PFSK-1 (cell line): ENCODE results near the gene MYCBPAP.

Source experiments
- FOXP2 ChIP-seq: optimal IDR thresholded peaks from 2 replicates; pipeline ENCODE3; 2011; ENCODE audit warnings: borderline replicate concordance, control low read depth, inconsistent platforms; ENCODE audit not compliant: insufficient read depth; ENCODE audit errors: extremely low read length, extremely low read depth
- POLR2AphosphoS5 ChIP-seq: IDR thresholded peaks from 2 replicates; pipeline ENCODE4 v1.6.1; 2012; ENCODE audit warnings: low read depth, mild to moderate bottlenecking, control low read depth, low read length, moderate library complexity
- SIN3A ChIP-seq: IDR thresholded peaks from 2 replicates; pipeline ENCODE4 v1.6.1; 2012; ENCODE audit warnings: mild to moderate bottlenecking, low read length, moderate library complexity, borderline replicate concordance; ENCODE audit not compliant: insufficient read depth
- TAF1 ChIP-seq: IDR thresholded peaks from 2 replicates; pipeline ENCODE4 v1.6.1; 2012; ENCODE audit warnings: low read length, control low read depth, borderline replicate concordance; ENCODE audit not compliant: insufficient read depth
- TF ChIP-seq, protein P1 (sequence below), 2 experiments: IDR thresholded peaks; 2 replicates each; pipeline versions ENCODE4 v1.6.1 to v1.8.0; 2011 to 2012; ENCODE audit warnings: low read depth in 2 of 2, low read length in 2 of 2, control low read depth in 1 of 2, inconsistent platforms in 1 of 2, mild to moderate bottlenecking in 1 of 2, moderate library complexity in 1 of 2; ENCODE audit not compliant: insufficient read depth in 1 of 2

Gene MYCBPAP

DNA sequence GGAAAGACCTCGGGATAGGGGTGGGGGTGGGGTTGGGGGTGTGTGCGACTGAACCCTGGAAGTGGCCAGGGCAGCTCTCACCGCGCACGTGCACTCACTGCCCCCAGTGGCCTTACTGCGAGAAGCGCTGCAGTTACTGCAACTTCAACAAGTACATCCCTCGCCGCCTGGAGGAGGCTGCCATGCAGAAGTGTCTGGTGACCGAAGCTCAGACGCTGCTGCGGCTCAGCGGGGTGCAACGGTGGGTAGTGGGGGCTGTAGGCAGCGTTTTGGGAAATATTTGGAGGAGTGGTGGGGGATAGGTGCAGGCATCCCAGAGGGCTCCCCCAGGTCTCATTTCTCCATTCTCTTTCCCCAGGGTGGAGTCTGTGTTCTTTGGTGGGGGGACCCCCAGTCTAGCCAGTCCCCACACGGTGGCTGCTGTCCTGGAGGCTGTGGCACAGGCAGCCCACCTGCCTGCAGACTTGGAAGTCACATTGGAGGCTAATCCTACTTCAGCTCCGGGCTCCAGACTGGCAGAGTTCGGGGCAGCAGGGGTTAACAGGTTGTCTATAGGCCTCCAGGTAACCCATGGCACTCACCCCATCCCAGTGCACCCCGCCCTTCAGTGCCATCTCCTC, 28.6 kb upstream of the MYCBPAP start:
- TF ChIP-seq TAF1 (no peak), FOXP2 (peak; percentile 47), POLR2AphosphoS5 (no peak), SIN3A (peak; percentile 32; the same call in 1 of the 2 replicates)
- TF ChIP-seq, protein P1, sequence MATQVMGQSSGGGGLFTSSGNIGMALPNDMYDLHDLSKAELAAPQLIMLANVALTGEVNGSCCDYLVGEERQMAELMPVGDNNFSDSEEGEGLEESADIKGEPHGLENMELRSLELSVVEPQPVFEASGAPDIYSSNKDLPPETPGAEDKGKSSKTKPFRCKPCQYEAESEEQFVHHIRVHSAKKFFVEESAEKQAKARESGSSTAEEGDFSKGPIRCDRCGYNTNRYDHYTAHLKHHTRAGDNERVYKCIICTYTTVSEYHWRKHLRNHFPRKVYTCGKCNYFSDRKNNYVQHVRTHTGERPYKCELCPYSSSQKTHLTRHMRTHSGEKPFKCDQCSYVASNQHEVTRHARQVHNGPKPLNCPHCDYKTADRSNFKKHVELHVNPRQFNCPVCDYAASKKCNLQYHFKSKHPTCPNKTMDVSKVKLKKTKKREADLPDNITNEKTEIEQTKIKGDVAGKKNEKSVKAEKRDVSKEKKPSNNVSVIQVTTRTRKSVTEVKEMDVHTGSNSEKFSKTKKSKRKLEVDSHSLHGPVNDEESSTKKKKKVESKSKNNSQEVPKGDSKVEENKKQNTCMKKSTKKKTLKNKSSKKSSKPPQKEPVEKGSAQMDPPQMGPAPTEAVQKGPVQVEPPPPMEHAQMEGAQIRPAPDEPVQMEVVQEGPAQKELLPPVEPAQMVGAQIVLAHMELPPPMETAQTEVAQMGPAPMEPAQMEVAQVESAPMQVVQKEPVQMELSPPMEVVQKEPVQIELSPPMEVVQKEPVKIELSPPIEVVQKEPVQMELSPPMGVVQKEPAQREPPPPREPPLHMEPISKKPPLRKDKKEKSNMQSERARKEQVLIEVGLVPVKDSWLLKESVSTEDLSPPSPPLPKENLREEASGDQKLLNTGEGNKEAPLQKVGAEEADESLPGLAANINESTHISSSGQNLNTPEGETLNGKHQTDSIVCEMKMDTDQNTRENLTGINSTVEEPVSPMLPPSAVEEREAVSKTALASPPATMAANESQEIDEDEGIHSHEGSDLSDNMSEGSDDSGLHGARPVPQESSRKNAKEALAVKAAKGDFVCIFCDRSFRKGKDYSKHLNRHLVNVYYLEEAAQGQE (IDR thresholded peaks at IDR 0.05; ENCODE audit: insufficient read depth in 1 of 2, low read depth in 2 of 2, low read length in 2 of 2): 0 out of 4 replicates have a peak, but pooled peaks of 1 of the 2 experiments have one; percentile 14

DNA sequence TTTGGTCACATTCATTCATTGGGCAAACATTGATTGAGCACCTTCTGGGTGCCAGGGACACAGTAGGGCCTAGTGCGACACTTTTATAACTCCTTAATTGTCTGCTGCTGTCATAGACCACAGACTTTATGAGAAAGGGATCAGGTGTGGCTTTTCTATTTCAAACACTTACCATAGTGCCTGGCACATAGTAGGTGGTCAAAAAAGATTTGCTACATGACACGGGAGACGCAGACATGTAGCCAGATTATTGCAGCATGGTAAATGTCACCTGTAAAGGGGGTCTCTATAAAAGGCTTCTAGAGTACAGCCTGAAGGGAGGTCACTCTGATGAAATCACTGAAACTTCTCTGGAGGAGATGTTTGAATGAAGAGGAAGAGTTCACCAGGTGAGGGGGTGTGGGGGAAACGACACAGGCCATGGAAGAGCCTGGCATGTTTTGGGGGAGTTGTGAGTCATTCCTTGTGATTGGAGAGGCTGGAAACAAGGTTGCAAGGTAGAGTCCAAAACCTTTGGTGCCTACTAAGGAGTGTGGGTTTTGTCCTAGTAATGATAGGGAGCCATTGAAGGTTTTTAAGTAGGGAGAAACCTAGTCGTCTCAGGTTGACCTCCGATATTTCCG, 28.0 kb upstream of the MYCBPAP start:
- no peak for TF ChIP-seq POLR2AphosphoS5
- no peak for TF ChIP-seq FOXP2
- TF ChIP-seq TAF1: no peak
- TF ChIP-seq, protein P1 (IDR thresholded peaks at IDR 0.05; ENCODE audit: insufficient read depth in 1 of 2, low read depth in 2 of 2, low read length in 2 of 2): no peak
- no peak for TF ChIP-seq SIN3A

DNA sequence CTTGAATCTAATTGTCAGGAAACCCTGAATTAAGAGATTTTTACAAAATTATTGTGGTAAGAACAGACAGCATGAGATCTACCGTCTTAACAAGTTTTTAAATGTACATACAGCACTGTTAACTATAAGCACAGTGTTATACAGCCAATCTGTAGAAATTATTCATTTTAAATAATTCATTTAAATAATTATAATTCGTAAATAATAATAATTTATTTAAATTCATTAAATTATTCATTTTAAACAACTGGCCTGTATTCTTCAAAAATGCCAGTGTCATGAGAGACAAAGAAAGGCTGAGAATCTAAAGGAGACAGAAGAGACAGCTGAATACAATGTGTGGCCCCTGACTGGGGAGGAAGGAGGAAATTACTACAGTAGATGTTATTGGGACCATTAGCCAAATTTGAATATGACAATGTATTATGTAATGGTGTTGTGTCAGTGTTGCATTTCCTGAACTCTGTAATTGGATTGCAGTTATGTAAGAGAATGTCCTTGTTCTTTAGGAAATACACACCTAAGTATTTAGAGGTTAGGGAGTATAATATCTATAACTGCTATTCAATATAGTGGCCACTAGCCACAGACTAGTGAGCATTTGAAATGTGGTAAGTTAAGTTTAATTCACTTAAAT, 27.3 kb upstream of the MYCBPAP start:
- no peak for TF ChIP-seq SIN3A
- TF ChIP-seq TAF1: no peak
- TF ChIP-seq FOXP2: no peak
- TF ChIP-seq, protein P1 (IDR thresholded peaks at IDR 0.05; ENCODE audit: insufficient read depth in 1 of 2, low read depth in 2 of 2, low read length in 2 of 2): no peak
- no peak for TF ChIP-seq POLR2AphosphoS5

DNA sequence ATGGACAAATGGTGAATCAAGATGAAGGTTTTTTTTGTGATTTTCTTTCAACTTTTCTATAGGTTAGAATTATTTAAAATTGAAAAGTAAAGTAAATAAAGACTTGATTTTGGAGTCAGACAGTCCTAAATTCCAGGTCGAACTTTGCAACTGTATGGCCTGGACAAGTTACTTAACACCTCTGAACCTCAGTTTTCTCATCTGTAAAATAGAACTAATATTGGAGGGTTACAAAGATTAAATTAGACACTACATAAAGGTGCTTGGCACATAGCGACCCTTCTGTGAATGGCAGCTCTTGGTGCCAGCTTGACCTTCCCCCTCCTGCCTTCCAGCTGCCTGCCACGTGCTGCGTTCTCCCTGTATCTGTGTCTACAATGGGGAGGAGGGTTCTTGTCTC, 26.6 kb upstream of the MYCBPAP start:
- TF ChIP-seq TAF1: no peak
- TF ChIP-seq, protein P1 (IDR thresholded peaks at IDR 0.05; ENCODE audit: insufficient read depth in 1 of 2, low read depth in 2 of 2, low read length in 2 of 2): no peak

DNA sequence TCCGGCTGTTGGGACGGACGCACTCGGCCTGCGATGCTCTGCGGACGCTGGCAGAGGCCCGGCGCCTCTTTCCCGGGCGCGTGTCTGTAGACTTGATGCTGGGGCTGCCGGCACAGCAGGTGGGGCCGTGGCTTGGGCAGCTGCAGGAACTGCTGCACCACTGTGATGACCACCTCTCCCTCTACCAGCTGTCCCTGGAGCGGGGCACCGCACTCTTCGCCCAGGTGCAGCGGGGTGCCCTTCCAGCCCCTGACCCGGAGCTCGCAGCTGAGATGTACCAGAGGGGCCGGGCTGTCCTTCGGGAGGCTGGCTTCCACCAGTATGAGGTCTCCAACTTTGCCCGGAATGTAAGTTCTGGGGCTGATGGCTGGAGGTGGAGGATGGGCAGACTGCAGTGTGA, 26.1 kb upstream of the MYCBPAP start:
- TF ChIP-seq POLR2AphosphoS5: no peak
